ENCODE measurements around the gene FKRP. TPM values are rescaled to one million over a fixed set of nuclear protein-coding genes. Genes with fewer than 3 reads are reported as not detected.

Gene FKRP
- total RNA-seq, 1 experiment from 2014 or later, result 24.1 TPM

GRCh38 chr19:46700704-46701103 is 45.2 kb upstream of the FKRP start (continued):
- TF ChIP-seq, protein P1, sequence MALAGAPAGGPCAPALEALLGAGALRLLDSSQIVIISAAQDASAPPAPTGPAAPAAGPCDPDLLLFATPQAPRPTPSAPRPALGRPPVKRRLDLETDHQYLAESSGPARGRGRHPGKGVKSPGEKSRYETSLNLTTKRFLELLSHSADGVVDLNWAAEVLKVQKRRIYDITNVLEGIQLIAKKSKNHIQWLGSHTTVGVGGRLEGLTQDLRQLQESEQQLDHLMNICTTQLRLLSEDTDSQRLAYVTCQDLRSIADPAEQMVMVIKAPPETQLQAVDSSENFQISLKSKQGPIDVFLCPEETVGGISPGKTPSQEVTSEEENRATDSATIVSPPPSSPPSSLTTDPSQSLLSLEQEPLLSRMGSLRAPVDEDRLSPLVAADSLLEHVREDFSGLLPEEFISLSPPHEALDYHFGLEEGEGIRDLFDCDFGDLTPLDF (CRISPR knock-in tag; IDR thresholded peaks at IDR 0.05), result no peak
- no peak for TF ChIP-seq ZNF416 (CRISPR knock-in tag; IDR thresholded peaks at IDR 0.05)
- no peak for TF ChIP-seq MYBL2 (CRISPR knock-in tag; IDR thresholded peaks at IDR 0.05)

DNA sequence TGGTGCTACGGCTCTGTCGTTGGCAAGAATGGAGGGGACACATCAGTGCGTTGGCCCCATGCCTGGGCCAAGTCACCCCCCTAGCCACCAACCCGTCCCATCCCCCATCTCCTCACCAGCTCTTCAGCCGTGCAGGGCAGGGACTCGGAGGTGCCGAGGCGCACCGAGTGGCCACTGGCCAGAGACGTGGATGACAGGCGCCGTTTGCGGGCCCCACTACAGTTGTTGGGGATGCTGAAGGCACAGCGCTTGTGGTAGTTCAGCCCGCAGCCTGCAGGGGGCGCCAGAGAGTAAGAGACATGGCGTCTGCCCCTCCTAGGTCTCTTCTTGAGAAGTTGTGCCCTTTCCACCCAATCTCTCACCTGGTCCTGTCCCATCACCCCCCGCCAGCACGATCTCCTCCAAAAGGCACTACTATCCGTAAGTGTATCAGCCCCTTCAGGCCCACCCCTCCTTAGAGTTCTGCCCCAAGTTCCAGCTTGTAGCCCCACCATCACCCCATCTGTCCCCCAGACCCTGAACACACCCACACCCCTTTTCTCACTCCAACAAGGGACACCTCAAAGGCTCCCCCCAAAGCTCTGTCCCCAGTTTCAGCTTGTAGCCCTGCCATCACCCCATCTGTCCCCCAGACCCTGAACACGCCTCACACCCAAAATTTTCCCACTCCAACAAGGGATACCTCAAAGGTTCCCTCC is 41.3 kb upstream of the FKRP start:
- ATAC-seq (peak; percentile 94), DNase-seq (ENCODE audit: low spot score) (peak; percentile 96)
- peaks cover 52% of the 10 kb centered on the region for H3K36me3 Mint-ChIP-seq
- no peak overlapping the region for H3K4me3 Mint-ChIP-seq
- no peaks in the 10 kb centered on the region for H3K9me3 Mint-ChIP-seq
- H3K27me3 Mint-ChIP-seq (ENCODE audit: low read depth), result no peaks in the 10 kb centered on the region
- no peaks in the 10 kb centered on the region for H3K4me1 Mint-ChIP-seq
- H3K27ac Mint-ChIP-seq, result peak overlapping the region; percentile 68; the same call in 1 of the 2 replicates
- ChIA-PET POLR2A (interaction anchor here (0.9 kb wide), 1 partner anchor 9 kb away, joined by 4 read pairs; no protein-coding TSS in a partner anchor), CTCF (interaction anchor here (0.5 to 2.1 kb wide), 17 partner anchors 9 to 785 kb away, joined by 3 to 20 read pairs (median 4); partner anchors contain the start of genes FKRP and PRKD2)
- peak; percentile 100 for TF ChIP-seq CTCF (IDR thresholded peaks at IDR 0.05)
- TF ChIP-seq, protein P2, sequence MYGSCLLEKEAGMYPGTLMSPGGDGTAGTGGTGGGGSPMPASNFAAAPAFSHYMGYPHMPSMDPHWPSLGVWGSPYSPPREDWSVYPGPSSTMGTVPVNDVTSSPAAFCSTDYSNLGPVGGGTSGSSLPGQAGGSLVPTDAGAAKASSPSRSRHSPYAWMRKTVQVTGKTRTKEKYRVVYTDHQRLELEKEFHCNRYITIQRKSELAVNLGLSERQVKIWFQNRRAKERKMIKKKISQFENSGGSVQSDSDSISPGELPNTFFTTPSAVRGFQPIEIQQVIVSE (CRISPR knock-in tag; IDR thresholded peaks at IDR 0.05; ENCODE audit: borderline replicate concordance), result no peak

- Mint-ChIP-seq H3K4me3 (no peak overlapping the region), H3K9me3 (no peaks in the 10 kb centered on the region), H3K4me1 (peaks cover 16% of the 10 kb centered on the region), H3K27ac (peak overlapping the region; percentile 95), H3K36me3 (peaks cover 24% of the 10 kb centered on the region), H3K27me3 (ENCODE audit: low read depth) (no peaks in the 10 kb centered on the region)
- DNase-seq (ENCODE audit: low spot score), result peak; percentile 83
- CTCF ChIA-PET, result interaction anchor here (0.6 to 1.9 kb wide), 13 partner anchors 11 to 415 kb away, joined by 3 to 16 read pairs (median 4); partner anchors contain the start of gene DACT3
- POLR2A ChIA-PET, result interaction anchor here (0.8 to 1.2 kb wide), 3 partner anchors 14 to 110 kb away, joined by 3 to 12 read pairs (median 3); no protein-coding TSS in a partner anchor
- ATAC-seq, result peak; percentile 81
- no peak; the same call in 1 of the 2 replicates for TF ChIP-seq SP1 (CRISPR knock-in tag; conservative IDR thresholded peaks at IDR 0.05)
- TF ChIP-seq, protein P3, sequence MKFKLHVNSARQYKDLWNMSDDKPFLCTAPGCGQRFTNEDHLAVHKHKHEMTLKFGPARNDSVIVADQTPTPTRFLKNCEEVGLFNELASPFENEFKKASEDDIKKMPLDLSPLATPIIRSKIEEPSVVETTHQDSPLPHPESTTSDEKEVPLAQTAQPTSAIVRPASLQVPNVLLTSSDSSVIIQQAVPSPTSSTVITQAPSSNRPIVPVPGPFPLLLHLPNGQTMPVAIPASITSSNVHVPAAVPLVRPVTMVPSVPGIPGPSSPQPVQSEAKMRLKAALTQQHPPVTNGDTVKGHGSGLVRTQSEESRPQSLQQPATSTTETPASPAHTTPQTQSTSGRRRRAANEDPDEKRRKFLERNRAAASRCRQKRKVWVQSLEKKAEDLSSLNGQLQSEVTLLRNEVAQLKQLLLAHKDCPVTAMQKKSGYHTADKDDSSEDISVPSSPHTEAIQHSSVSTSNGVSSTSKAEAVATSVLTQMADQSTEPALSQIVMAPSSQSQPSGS (CRISPR knock-in tag; IDR thresholded peaks at IDR 0.05; ENCODE audit: borderline replicate concordance, low read depth), result no peak
- no peak for TF ChIP-seq ATF1 (CRISPR knock-in tag; IDR thresholded peaks at IDR 0.05)
- TF ChIP-seq, protein P4, sequence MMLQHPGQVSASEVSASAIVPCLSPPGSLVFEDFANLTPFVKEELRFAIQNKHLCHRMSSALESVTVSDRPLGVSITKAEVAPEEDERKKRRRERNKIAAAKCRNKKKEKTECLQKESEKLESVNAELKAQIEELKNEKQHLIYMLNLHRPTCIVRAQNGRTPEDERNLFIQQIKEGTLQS (CRISPR knock-in tag; conservative IDR thresholded peaks at IDR 0.05), result no peak
- TF ChIP-seq TP53 (CRISPR knock-in tag; IDR thresholded peaks at IDR 0.05), result no peak
- TF ChIP-seq ZNF219 (CRISPR knock-in tag; IDR thresholded peaks at IDR 0.05; ENCODE audit: borderline replicate concordance), result no peak
- no peak for TF ChIP-seq CBFB (CRISPR knock-in tag; IDR thresholded peaks at IDR 0.05; ENCODE audit: low read depth)
- no peak for TF ChIP-seq HMGA2 (CRISPR knock-in tag; IDR thresholded peaks at IDR 0.05)
- TF ChIP-seq STAT6 (CRISPR knock-in tag; conservative IDR thresholded peaks at IDR 0.05; ENCODE audit: low read depth), result no peak
- no peak for TF ChIP-seq NFE2L1 (CRISPR knock-in tag; IDR thresholded peaks at IDR 0.05)
- TF ChIP-seq ZNF232 (CRISPR knock-in tag; IDR thresholded peaks at IDR 0.05), result no peak
- TF ChIP-seq, protein P5, sequence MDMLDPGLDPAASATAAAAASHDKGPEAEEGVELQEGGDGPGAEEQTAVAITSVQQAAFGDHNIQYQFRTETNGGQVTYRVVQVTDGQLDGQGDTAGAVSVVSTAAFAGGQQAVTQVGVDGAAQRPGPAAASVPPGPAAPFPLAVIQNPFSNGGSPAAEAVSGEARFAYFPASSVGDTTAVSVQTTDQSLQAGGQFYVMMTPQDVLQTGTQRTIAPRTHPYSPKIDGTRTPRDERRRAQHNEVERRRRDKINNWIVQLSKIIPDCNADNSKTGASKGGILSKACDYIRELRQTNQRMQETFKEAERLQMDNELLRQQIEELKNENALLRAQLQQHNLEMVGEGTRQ (CRISPR knock-in tag; IDR thresholded peaks at IDR 0.05), result no peak
- TF ChIP-seq MXD4 (CRISPR knock-in tag; IDR thresholded peaks at IDR 0.05; ENCODE audit: borderline replicate concordance), result no peak
- no peak for TF ChIP-seq NR2C2 (CRISPR knock-in tag; IDR thresholded peaks at IDR 0.05)
- TF ChIP-seq JAZF1 (CRISPR knock-in tag; IDR thresholded peaks at IDR 0.05), result no peak
- TF ChIP-seq SOX15 (CRISPR knock-in tag; IDR thresholded peaks at IDR 0.05), result no peak
- no peak for TF ChIP-seq ZNF671 (CRISPR knock-in tag; IDR thresholded peaks at IDR 0.05)
- no peak for TF ChIP-seq TCF7 (CRISPR knock-in tag; IDR thresholded peaks at IDR 0.05; ENCODE audit: low read depth)
These were observed 35.2 kb upstream of the FKRP start for GRCh38 chr19:46710687-46711086.
